CD4-positive, alpha-beta T cell treated with Interleukin-15 for 1 hour (primary cell): ENCODE results near the gene TCF4.

ENCODE experiments used
- DNase-seq: peaks from one replicate; pipeline ENCODE4 v3.0.0-alpha.2; 2020

Gene TCF4

GRCh38 chr18:55314615-55315237 is 273.3 kb downstream of the TCF4 start:
- DNase-seq: no peak

GRCh38 chr18:55314031-55314430 is 274.0 kb downstream of the TCF4 start:
- no peak for DNase-seq

GRCh38 chr18:55310863-55311262 is 277.1 kb downstream of the TCF4 start:
- no peak for DNase-seq

DNA sequence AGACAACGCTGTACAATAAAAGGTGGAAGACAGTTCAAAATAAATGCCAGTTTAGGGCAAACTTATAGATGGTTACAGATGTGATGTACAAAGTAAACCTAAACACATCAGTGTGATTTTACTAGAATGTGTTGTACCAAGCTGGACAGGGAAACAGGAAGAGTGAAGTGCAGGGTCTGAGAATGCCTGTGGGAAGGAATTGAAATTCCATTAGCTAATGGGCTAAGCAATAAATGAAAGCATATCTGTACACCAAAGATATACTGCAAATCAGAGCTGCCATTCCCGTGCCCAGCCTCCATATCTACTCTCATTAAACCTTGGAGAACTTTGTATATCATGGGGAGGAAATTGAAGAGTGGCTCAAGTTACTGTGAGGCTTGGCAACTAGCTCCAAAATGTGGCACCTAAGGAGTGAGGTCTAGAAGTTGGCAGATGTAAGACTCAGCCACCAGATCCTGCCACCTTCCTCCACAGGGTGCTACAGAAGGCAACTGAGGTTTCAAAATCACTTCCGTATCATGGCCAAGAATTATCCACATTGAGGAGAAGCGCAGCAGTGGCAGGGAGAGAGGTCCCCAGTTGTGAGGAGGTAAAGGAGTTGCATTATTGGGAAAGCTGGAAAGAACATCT is 277.8 kb downstream of the TCF4 start:
- DNase-seq: no peak

DNA sequence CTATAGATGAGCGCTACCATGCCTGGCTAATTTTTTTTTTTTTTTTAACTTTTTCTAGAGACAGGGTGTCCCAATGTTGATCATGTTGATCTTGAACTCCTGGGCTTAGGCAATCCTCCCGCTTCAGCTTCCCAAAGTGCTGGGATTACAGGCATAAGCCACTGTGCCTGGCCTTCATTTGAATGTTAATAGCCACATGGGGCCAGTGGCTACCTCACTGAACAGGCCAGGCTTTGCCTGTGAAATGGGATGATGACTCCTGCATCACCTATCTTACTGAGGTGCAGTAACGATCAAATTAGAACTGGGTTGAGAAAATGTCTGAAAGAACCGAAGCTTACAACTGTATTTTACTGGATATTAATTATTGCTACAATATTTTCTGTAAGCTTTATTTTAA is 278.7 kb downstream of the TCF4 start:
- no peak for DNase-seq

DNA sequence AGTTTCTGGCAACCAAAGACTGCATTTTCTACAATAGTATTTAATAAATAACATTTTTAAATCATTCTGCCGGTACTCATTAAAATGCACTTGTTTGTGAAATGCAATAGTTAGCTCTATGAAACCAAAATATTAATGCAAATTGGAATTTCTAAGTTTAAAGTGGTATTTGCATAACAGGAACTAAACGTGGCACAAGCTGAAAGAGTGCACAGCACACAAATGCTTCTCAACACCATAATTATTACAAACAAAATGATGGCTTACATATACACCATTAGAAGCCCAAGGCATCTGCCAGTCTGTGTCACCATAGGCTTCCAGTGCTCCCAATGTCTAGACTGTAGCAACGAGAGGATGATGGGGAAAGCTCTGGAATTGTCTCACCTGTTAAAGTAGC is 280.5 kb downstream of the TCF4 start:
- DNase-seq: no peak

DNA sequence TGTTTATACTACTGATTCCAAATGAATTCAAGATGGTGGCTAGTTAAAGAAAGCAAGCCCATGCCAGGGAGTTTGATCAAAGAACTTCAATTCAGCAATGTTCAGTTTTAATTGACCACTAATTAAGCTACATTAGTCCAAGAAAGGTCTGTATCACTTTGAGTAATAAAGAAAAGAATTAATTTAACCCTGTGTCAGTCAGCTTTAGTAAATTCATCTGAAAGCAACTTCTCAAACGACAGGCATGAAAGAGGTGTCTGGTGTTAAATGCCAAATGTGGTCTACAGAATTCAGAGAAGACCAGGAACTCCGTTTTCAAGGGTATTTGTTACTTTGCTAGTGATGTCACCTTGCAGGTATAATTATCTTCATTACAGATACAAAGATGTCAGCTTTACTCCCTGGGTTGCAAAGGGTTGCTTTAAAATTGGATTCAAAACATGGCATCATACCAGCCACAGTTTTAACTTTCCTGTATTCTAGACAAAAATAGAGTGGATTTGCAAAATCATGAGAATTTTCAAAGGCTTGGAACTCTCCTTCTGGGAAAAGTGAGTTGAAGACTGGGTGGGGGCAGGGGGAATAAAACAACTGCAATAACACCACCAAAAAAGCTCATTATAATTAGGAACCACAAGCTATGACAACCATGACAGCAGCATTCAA is 281.5 kb downstream of the TCF4 start:
- DNase-seq: no peak

- no peak for DNase-seq
These were observed 285.7 kb downstream of the TCF4 start for GRCh38 chr18:55302167-55302833.

- DNase-seq: no peak
These were observed 286.2 kb downstream of the TCF4 start for GRCh38 chr18:55301824-55302166.

- DNase-seq: no peak
These were observed 287.0 kb downstream of the TCF4 start for GRCh38 chr18:55300936-55301531.

- no peak for DNase-seq
These were observed 287.5 kb downstream of the TCF4 start for GRCh38 chr18:55300421-55300935.

GRCh38 chr18:55296778-55297177 is 291.2 kb downstream of the TCF4 start:
- no peak for DNase-seq

- no peak for DNase-seq
These were observed 291.9 kb downstream of the TCF4 start for GRCh38 chr18:55296115-55296514.

DNA sequence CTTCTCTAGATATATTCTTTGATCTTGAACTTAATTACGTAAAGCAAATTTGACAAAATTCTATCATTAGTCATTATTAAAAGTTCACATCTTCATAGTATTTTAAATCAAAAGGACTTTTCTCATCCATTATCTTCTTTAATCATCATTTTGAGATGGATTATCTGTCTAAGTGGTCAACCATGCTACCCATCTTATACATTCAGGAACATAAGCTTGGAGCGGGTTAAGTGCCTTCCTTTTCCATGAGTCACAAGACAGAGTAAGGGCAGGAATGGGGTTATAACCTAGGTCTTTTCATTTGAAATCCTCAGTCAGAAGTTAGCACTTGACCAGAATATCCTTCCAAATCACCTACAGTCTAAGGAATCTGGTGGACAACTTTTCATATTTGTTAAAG is 297.1 kb downstream of the TCF4 start:
- DNase-seq: no peak

DNA sequence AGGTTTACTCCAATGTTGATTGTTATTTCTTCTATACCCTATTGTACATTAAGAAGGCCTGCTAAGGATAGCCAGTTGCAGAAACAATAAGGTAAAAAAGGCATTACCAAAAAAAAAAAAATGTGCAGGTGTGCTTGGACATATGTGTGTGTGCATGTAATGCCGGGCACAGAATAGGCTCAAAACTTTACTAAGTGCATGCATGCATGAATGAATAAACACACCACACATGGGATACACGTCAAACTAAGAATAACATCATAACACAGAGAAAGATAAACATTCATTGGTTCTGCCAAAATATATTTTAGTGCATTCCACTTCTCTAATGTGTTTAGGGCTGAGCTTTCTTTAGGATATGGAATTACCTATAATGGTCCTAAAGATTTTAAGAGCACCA is 298.2 kb downstream of the TCF4 start:
- no peak for DNase-seq

DNA sequence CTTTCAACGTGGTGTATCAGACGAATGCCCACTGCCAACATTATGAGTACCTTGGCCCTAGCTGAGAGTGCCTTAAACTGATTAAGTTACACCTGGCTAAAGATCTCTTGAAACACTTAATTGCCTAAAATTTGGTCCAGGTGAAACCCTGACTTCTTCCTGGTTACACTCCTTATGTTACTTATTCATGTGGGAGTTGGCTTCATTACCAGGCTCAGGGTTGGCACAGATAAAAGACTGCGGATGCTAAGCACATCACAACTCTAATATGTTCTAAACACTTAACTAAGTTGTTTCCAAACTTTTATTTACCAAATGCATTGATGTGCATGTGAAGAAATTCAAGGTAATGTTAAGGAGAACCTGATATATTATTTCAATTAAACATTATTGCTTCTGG is 298.9 kb downstream of the TCF4 start:
- DNase-seq: no peak

DNA sequence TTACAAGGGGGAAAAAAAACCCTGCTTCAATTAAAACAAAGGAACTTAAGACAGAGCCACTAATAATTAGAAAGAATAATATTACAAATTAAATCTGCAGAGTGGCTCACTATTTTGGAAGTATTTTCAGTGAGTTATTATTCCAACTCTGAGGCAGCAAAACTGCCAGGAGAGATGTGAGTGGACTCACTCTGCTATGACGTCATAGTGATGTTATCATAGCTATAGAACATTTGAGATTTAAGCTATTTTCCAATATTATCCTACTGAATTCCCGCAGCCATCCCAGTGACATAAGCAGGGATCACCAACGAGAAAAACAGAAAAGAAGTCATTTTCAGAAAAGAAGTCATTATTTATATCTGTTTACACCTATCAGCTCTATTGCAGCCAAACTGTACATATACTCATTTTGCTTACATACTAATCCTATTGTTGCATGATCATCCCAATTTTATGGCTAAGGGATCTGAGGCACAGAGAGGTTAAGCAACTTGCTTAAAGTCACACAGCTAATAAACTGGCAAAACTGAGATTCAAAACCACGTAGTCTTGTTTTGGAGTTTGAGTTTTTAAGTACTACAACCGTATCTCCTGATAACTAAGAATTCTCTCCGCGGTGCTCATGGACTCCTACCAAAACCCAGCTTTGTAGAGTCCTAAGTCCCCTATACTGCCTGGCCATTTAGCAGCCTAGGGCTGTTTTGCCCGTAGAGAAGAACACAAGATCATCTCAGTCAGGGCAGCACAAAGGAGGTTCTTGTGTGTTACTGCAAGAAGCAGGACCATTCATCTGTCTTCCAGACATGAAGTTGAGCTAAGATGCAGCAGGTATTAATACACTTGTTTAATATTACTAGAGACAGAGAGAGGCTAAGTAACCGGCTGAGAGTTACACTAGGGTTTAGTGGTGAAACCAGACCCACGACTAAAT is 299.8 kb downstream of the TCF4 start:
- no peak for DNase-seq

- no peak for DNase-seq
These were observed 300.7 kb downstream of the TCF4 start for GRCh38 chr18:55287149-55287806.

GRCh38 chr18:55286257-55286825 is 301.7 kb downstream of the TCF4 start:
- DNase-seq: no peak

DNA sequence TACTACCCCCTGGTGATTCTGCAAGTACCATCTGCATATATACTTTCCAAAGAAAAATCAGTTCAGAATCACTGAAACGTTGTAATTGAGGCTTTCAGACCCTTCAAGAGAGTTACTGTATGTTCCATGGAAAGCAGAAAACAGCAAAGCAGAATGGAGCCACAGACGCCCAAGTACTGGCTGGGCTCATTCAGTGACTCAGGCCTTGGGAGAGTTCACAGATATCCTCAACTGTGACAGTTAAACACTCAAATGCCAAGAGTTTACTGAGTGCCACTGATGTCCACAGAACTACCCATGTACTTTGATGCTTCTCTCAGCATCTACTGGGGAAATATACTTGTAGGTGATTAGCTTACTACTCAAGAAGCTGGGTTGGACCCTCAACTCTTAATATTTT is 303.4 kb downstream of the TCF4 start:
- DNase-seq: no peak

- no peak for DNase-seq
These were observed 304.7 kb downstream of the TCF4 start for GRCh38 chr18:55283309-55283708.
